Hepatocyte (in vitro differentiated cells): ENCODE data around the gene CCDC187. TPM values are rescaled to one million over a fixed set of nuclear protein-coding genes. Genes with fewer than 3 reads are reported as not detected.

Experiments
- DNase-seq: peaks from one replicate; pipeline ENCODE4 v3.0.0-alpha.2; 2016; ENCODE audit warnings: low spot score
- H2AFZ ChIP-seq: fragments of 200-600 bp; sonication (generic); 2 replicates; pipeline ENCODE4 v1.6.0; 2016; ENCODE audit warnings: antibody characterized with exemption, mild to moderate bottlenecking
- H3K27ac ChIP-seq: fragments of 200-600 bp; sonication (generic); 2 replicates; pipeline ENCODE4 v1.5.1; 2016; ENCODE audit warnings: mild to moderate bottlenecking
- H3K27me3 ChIP-seq: fragments of 200-600 bp; sonication (generic); 2 replicates; pipeline ENCODE4 v1.6.1; 2016
- H3K36me3 ChIP-seq: fragments of 200-600 bp; sonication (generic); replicated peaks from 2 replicates; pipeline ENCODE4 v1.5.1; 2016; ENCODE audit warnings: low read depth; ENCODE audit not compliant: insufficient read depth
- H3K4me1 ChIP-seq: fragments of 200-600 bp; sonication (generic); 2 replicates; pipeline ENCODE4 v1.5.1; 2016; ENCODE audit warnings: mild to moderate bottlenecking, moderate library complexity; ENCODE audit not compliant: insufficient read depth
- H3K4me2 ChIP-seq: fragments of 200-600 bp; sonication (generic); 2 replicates; pipeline ENCODE4 v1.6.0; 2016
- H3K4me3 ChIP-seq: fragments of 200-600 bp; sonication (generic); 2 replicates; pipeline ENCODE4 v1.5.1; 2016; ENCODE audit warnings: mild to moderate bottlenecking
- H3K79me2 ChIP-seq: fragments of 200-600 bp; sonication (generic); 2 replicates; pipeline ENCODE4 v1.6.0; 2017; ENCODE audit warnings: mild to moderate bottlenecking
- H3K9me2 ChIP-seq: fragments of 200-600 bp; sonication (generic); replicated peaks from 2 replicates; pipeline ENCODE4 v1.6.0; 2017; ENCODE audit warnings: mild to moderate bottlenecking; ENCODE audit not compliant: insufficient read depth
- H3K9me3 ChIP-seq: fragments of 200-600 bp; sonication (generic); 2 replicates; pipeline ENCODE4 v1.5.1; 2016; ENCODE audit warnings: low read depth, mild to moderate bottlenecking
- H4K20me1 ChIP-seq: fragments of 200-600 bp; sonication (generic); 2 replicates; pipeline ENCODE4 v1.6.0; 2016; ENCODE audit warnings: mild to moderate bottlenecking; ENCODE audit not compliant: insufficient read depth, poor library complexity, severe bottlenecking
- EZH2 ChIP-seq: fragments of 200-600 bp; sonication (generic); IDR thresholded peaks from 2 replicates; pipeline ENCODE4 v1.6.1; 2016; ENCODE audit warnings: antibody characterized with exemption, mild to moderate bottlenecking, borderline replicate concordance
- EZH2phosphoT487 ChIP-seq: fragments of 200-600 bp; sonication (generic); IDR thresholded peaks from one replicate; pipeline ENCODE4 v1.6.1; 2018; ENCODE audit warnings: antibody characterized with exemption, mild to moderate bottlenecking, low read depth, moderate library complexity; ENCODE audit not compliant: unreplicated experiment, severe bottlenecking
- WGBS: methylation state at CpG from one replicate; pipeline ENCODE4 v1.1.6; 2016; ENCODE audit warnings: low lambda C conversion rate; ENCODE audit errors: missing lambda C conversion rate; 5-methylcytosine and 5-hydroxymethylcytosine counted together
- polyA plus RNA-seq: library from polyadenylated mRNA; unstranded; fragments of >200 nt; fragmentation: Nextera tagmentation; extraction: Ambion mirVana; gene quantifications from 2 replicates; pipeline ENCODE4 v1.2.1, GENCODE V29; 2016
- total RNA-seq: library from RNA; depleted of rRNA; stranded (reverse); fragments of >200 nt; gene quantifications from 2 replicates; pipeline ENCODE4 v1.2.3, GENCODE V29; 2014
- TF ChIP-seq, protein P1 (sequence below): fragments of 200-600 bp; sonication (generic); IDR thresholded peaks from 2 replicates; pipeline ENCODE4 v1.5.1; 2016; ENCODE audit warnings: antibody characterized with exemption, mild to moderate bottlenecking; ENCODE audit not compliant: poor library complexity

The CCDC187 gene
- total and polyA plus RNA-seq, 2 experiments from 2014 or later = 0.60 to 0.75 TPM

DNA sequence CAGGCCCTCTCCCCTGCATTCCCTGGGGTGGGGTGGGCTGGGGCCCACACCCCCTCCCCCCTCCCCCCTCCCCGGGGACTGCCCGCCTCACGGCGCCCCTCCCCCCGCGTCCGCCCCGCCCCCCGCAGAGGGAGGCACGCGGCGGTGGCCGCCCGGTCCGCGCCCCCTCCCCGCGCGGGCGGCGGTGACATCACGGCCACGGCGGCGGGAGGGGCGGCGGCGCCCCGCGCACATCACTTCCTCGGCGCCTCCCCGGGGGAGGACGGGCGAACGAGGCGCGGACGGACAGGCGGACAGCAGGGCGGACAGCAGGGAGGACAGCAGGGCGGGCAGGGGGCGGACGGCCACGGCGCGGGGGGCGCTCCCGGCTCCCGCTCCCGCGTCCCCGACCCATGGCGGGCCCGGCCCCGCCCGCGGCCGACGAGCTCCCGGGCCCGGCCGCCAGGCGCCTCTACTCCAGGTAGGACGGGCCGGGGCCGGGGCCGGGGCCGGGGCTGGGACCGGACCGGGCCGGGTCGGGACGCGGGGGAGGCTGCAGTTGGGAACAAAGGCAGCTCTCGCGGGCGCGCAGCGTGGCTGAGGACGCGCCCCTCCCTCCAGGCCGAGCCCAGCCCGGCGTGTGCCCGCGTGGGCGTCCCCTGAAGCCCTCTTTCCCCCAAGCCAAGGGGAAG, 23.5 kb upstream of the CCDC187 start, which contains the start of gene GPSM1:
Gene GPSM1, plus strand, starts transcription at position 236 of the 671 bp plus-strand sequence. Its CDS starts 157 bp downstream, at position 393.
- no peaks in the 10 kb centered on the region for H3K36me3 ChIP-seq
- no peaks in the 10 kb centered on the region for H3K9me2 ChIP-seq
- H3K4me1 ChIP-seq = peaks cover 27% of the 10 kb centered on the region
- TF ChIP-seq, protein P1, sequence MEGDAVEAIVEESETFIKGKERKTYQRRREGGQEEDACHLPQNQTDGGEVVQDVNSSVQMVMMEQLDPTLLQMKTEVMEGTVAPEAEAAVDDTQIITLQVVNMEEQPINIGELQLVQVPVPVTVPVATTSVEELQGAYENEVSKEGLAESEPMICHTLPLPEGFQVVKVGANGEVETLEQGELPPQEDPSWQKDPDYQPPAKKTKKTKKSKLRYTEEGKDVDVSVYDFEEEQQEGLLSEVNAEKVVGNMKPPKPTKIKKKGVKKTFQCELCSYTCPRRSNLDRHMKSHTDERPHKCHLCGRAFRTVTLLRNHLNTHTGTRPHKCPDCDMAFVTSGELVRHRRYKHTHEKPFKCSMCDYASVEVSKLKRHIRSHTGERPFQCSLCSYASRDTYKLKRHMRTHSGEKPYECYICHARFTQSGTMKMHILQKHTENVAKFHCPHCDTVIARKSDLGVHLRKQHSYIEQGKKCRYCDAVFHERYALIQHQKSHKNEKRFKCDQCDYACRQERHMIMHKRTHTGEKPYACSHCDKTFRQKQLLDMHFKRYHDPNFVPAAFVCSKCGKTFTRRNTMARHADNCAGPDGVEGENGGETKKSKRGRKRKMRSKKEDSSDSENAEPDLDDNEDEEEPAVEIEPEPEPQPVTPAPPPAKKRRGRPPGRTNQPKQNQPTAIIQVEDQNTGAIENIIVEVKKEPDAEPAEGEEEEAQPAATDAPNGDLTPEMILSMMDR = no peak
- TF ChIP-seq EZH2 (no peak), EZH2phosphoT487 (no peak)
- peak; percentile 80 for DNase-seq
- peak within 1 kb of the TSS; percentile 94 for H3K27ac ChIP-seq
- peak within 1 kb of the TSS; percentile 98 for H3K4me2 ChIP-seq
- WGBS = 0% methylated on average over 1 of the region's 88 CpGs
- no peaks in the 10 kb centered on the region for H3K9me3 ChIP-seq
- H3K27me3 ChIP-seq = no peaks in the 10 kb centered on the region
- peak within 1 kb of the TSS; percentile 77 for H3K4me3 ChIP-seq
- peaks cover 34% of the 10 kb centered on the region for H4K20me1 ChIP-seq
- peak within 1 kb of the TSS; percentile 26 for H2AFZ ChIP-seq
- peaks cover 48% of the 10 kb centered on the region for H3K79me2 ChIP-seq

DNA sequence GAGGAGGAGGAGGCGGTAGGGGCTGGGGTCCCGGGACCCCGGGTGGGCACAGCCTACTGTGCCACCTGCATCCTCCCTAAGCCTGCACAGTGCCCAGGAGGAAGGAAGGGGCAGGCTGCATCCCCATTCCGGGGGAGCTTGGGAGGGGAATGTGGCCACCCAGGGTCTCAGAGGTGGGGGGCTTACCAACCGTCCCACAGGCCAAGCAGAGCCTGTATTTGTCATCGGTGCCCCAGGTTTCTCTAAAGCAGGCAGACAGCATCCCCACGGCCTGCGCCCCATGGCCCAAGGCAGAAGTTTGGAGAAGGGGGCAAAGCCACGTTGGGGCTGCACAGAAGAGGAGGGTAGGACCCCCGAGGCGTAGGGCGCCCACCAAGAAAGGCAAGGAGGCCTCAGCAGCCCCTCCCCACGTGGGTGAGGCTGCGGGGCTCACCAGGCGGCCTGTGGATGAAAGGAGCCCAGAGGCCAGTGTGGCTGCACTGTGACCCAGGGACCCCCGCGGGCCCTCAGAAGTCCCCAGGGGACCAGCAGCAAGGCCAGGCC, 22.9 kb upstream of the CCDC187 start:
- WGBS = 51% methylated on average over 13 of the region's 17 CpGs
- Histone ChIP-seq H3K27me3 (no peaks in the 10 kb centered on the region), H3K36me3 (no peaks in the 10 kb centered on the region), H3K4me3 (no peak overlapping the region), H3K9me2 (no peaks in the 10 kb centered on the region), H3K27ac (peak overlapping the region; percentile 94), H2AFZ (no peak overlapping the region), H4K20me1 (peaks cover 31% of the 10 kb centered on the region), H3K4me2 (peak overlapping the region; percentile 98), H3K4me1 (peaks cover 27% of the 10 kb centered on the region), H3K79me2 (peaks cover 42% of the 10 kb centered on the region), H3K9me3 (no peaks in the 10 kb centered on the region)
- no peak for TF ChIP-seq EZH2phosphoT487
- TF ChIP-seq, protein P1 = no peak
- TF ChIP-seq EZH2 = no peak
- DNase-seq = no peak

DNA sequence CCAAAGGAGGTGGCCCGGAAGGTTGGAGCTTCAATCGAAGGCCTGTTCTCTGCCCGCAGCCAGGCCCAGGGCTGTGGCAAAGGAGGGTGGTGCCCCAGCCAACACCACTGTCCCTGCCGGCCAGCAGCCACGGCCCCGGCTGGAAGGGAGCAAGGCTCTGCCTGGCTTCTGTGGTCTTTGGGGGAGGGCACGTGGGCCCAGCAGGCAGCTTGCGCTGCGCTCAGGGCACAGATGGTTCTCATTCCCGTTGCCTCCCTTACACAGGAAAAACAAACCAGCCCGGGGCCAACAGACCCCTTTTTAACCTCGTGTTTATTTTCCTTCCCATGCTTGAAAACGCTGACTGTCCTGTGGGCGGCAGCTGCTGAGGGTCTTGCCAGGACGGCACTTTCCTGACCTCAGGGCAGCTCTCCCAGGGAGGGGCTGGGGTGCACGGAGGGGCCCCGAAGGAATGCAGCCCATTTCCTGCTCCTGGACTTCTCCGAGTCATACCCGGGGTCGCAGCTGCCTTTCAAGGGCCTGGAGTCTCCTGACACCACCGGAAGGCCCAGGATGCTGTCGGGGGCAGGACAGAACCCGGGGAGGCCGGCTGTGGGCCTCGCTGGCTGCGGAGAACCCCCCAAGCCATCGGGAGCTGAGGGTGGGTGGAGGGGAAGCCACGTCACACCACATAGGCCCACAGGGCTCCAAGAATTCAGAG, 22.3 kb upstream of the CCDC187 start:
- 31% methylated on average over 26 of the region's 28 CpGs for WGBS
- H2AFZ ChIP-seq = no peak overlapping the region
- H3K4me3 ChIP-seq = no peak overlapping the region
- peaks cover 27% of the 10 kb centered on the region for H3K4me1 ChIP-seq
- no peaks in the 10 kb centered on the region for H3K27me3 ChIP-seq
- H3K9me2 ChIP-seq = no peaks in the 10 kb centered on the region
- H3K27ac ChIP-seq = peak overlapping the region; percentile 94
- H3K79me2 ChIP-seq = peaks cover 35% of the 10 kb centered on the region
- peak overlapping the region; percentile 98 for H3K4me2 ChIP-seq
- peak; percentile 59 for DNase-seq
- H3K36me3 ChIP-seq = no peaks in the 10 kb centered on the region
- peaks cover 26% of the 10 kb centered on the region for H4K20me1 ChIP-seq
- no peaks in the 10 kb centered on the region for H3K9me3 ChIP-seq
- no peak for TF ChIP-seq EZH2
- TF ChIP-seq, protein P1 = no peak
- no peak for TF ChIP-seq EZH2phosphoT487
